HepG2 (cell line): ENCODE results near the gene HOXD8. TPM values are rescaled to one million over a fixed set of nuclear protein-coding genes. Genes with fewer than 3 reads are reported as not detected.

Experiments used
- CHCHD3 ChIP-seq: sonication (generic); formaldehyde crosslinking; IDR thresholded peaks from 2 replicates; pipeline ENCODE4 v1.8.0; 2022; ENCODE audit warnings: mild to moderate bottlenecking, missing genetic modification reagents, moderate library complexity
- GFI1 ChIP-seq: sonication (generic); formaldehyde crosslinking; IDR thresholded peaks from 2 replicates; pipeline ENCODE4 v1.5.0; 2020; ENCODE audit warnings: missing genetic modification reagents, mild to moderate bottlenecking, borderline replicate concordance
- LCORL ChIP-seq, 2 experiments: fragments of 450-650 bp in 1 of 2; sonication (generic) in 1 of 2; formaldehyde crosslinking in 1 of 2; IDR thresholded peaks; 2 replicates each; pipeline versions ENCODE4 v1.5.0 to v1.6.1; 2017 to 2020; ENCODE audit warnings: antibody characterized with exemption in 1 of 2, missing genetic modification reagents in 1 of 2
- NR2F1 ChIP-seq, 2 experiments: fragments of 450-650 bp in 1 of 2; formaldehyde crosslinking in 1 of 2; IDR thresholded peaks; 2 replicates each; pipeline versions ENCODE4 v1.5.0 to v1.6.1; 2016 to 2020; ENCODE audit warnings: mild to moderate bottlenecking in 1 of 2, missing compliant biosample characterization in 1 of 2, missing genetic modification reagents in 1 of 2, moderate library complexity in 1 of 2
- NRL ChIP-seq: sonication (generic); formaldehyde crosslinking; IDR thresholded peaks from 2 replicates; pipeline ENCODE4 v1.5.0; 2020; ENCODE audit warnings: missing genetic modification reagents, mild to moderate bottlenecking, moderate library complexity, borderline replicate concordance
- TBP ChIP-seq: sonication (generic); formaldehyde crosslinking; IDR thresholded peaks from 2 replicates; pipeline ENCODE4 v1.5.0; 2020; ENCODE audit warnings: missing genetic modification reagents
- YEATS2 ChIP-seq: sonication (generic); formaldehyde crosslinking; IDR thresholded peaks from 2 replicates; pipeline ENCODE4 v1.4.0; 2020; ENCODE audit warnings: missing genetic modification reagents, borderline replicate concordance
- YY1 ChIP-seq: IDR thresholded peaks from 2 replicates; pipeline ENCODE4 v1.6.1; 2011; ENCODE audit warnings: low read length, low read depth, moderate library complexity, mild to moderate bottlenecking; ENCODE audit not compliant: insufficient read depth, insufficient replicate concordance
- ZNF232 ChIP-seq: sonication (generic); formaldehyde crosslinking; IDR thresholded peaks from 2 replicates; pipeline ENCODE4 v1.4.0; 2020; ENCODE audit warnings: missing genetic modification reagents, borderline replicate concordance
- ZNF33B ChIP-seq: sonication (generic); formaldehyde crosslinking; IDR thresholded peaks from 2 replicates; pipeline ENCODE4 v1.5.1; 2020; ENCODE audit warnings: mild to moderate bottlenecking, missing genetic modification reagents
- polyA plus RNA-seq, 8 experiments: library from polyadenylated mRNA; depleted of rRNA in 3 of 8; stranded (reverse) in 7 of 8; unstranded in 1 of 8; fragments of >200 nt; fragmentation: Illumina TruSeq in 4 of 8; extraction: Trizol in 4 of 8; gene quantifications; 2 replicates each; pipeline versions ENCODE4 v1.2.1 to v1.2.3, GENCODE V29; 2011 to 2016; ENCODE audit warnings: low read depth in 4 of 8, missing spikeins in 1 of 8, mixed read lengths in 1 of 8; ENCODE audit not compliant: insufficient read depth in 1 of 8
- total RNA-seq, 5 experiments: library from RNA; depleted of rRNA; stranded (reverse); fragments of >200 nt; fragmentation: Illumina TruSeq; extraction: Trizol; gene quantifications; 2 replicates each; pipeline ENCODE4 v1.2.3, GENCODE V29; 2016; ENCODE audit warnings: low read depth in 1 of 5
- TF ChIP-seq, protein P1 (sequence below): sonication (generic); formaldehyde crosslinking; IDR thresholded peaks from 2 replicates; pipeline ENCODE4 v1.5.0; 2020; ENCODE audit warnings: missing genetic modification reagents
- TF ChIP-seq, protein P2 (sequence below): sonication (generic); formaldehyde crosslinking; IDR thresholded peaks from 2 replicates; pipeline ENCODE4 v1.5.1; 2020; ENCODE audit warnings: mild to moderate bottlenecking, missing genetic modification reagents
- TF ChIP-seq, protein P3 (sequence below): sonication (generic); formaldehyde crosslinking; IDR thresholded peaks from 2 replicates; pipeline ENCODE4 v1.4.0; 2020; ENCODE audit warnings: missing genetic modification reagents
- TF ChIP-seq, protein P4 (sequence below): IDR thresholded peaks from 2 replicates; pipeline ENCODE4 v1.6.1; 2016; ENCODE audit warnings: missing compliant biosample characterization, missing genetic modification reagents, borderline replicate concordance
- TF ChIP-seq, protein P5 (sequence below): sonication (generic); formaldehyde crosslinking; IDR thresholded peaks from 2 replicates; pipeline ENCODE4 v1.4.0; 2020; ENCODE audit warnings: missing genetic modification reagents
- TF ChIP-seq, protein P6 (sequence below): sonication (generic); formaldehyde crosslinking; IDR thresholded peaks from 2 replicates; pipeline ENCODE4 v1.5.0; 2020; ENCODE audit warnings: mild to moderate bottlenecking, missing genetic modification reagents, borderline replicate concordance

HOXD8 gene
- total and polyA plus RNA-seq, 2 of the 13 experiments (the other 11 are each of a cell fraction or from before 2014, with no cell fraction given) = not detected

DNA sequence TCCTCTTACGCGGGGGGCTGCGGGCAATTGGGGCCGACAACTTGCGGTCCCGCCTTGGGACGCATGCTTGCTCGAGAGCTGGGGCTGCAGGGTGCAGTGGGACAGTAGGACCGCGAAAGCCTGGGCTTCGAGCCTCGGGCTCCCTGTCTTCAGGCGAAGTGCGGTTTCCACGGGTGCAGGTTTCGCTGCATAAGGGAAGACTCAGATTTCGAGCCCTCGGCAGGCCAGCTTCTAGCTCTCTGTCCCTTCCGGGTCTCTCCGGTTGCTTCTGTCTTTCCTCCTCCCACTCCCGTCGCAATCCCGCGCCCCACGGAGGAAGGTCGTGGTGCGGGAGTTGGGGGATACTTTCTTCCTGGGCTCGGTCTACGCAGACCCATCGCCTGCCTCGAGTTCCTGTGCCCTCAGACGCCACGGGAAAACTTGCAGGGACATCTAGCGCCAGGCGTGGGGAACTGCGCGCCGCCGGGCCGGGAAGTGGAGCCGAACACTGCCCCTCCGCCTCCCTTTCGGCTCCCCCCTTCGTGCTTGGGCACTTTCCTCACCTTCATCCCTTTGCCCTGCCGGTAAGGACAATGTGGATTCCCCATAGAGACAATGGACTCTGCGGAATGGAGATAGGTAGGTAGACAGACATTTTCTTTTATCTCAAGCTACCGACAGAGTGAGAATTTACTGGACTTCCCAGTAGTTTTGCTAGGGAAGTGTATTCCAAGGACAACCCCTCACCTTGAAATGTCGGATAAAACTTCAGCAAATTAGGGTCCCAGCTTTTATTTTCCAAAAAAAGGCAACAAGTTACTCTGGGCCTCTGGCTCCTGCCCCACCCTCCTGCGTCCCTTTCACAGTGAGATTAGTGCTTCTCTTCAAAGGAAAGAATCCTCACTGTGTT is 41.2 kb upstream of the HOXD8 start (continued):
- TF ChIP-seq, protein P1, sequence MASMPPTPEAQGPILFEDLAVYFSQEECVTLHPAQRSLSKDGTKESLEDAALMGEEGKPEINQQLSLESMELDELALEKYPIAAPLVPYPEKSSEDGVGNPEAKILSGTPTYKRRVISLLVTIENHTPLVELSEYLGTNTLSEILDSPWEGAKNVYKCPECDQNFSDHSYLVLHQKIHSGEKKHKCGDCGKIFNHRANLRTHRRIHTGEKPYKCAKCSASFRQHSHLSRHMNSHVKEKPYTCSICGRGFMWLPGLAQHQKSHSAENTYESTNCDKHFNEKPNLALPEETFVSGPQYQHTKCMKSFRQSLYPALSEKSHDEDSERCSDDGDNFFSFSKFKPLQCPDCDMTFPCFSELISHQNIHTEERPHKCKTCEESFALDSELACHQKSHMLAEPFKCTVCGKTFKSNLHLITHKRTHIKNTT (CRISPR knock-in tag) = 0 out of 2 replicates have a peak, but pooled peaks have one; percentile 26
- TF ChIP-seq NRL (peak; percentile 38; the same call in 1 of the 2 replicates), YY1 (no peak), YEATS2 (CRISPR knock-in tag) (0 out of 2 replicates have a peak, but pooled peaks have one; percentile 33), ZNF232 (CRISPR knock-in tag) (peak; percentile 63; the same call in 1 of the 2 replicates), ZNF33B (CRISPR knock-in tag) (0 out of 2 replicates have a peak, but pooled peaks have one; percentile 33), TBP (CRISPR knock-in tag) (0 out of 2 replicates have a peak, but pooled peaks have one; percentile 30), GFI1 (CRISPR knock-in tag) (peak; percentile 61; the same call in 1 of the 2 replicates), LCORL (IDR thresholded peaks at IDR 0.05) (no peak), LCORL (CRISPR knock-in tag; IDR thresholded peaks at IDR 0.05) (0 out of 2 replicates have a peak, but pooled peaks have one; percentile 42), CHCHD3 (CRISPR knock-in tag) (peak; percentile 50; the same call in 1 of the 2 replicates), NR2F1 (CRISPR knock-in tag; IDR thresholded peaks at IDR 0.05) (no peak)
- TF ChIP-seq, protein P2, sequence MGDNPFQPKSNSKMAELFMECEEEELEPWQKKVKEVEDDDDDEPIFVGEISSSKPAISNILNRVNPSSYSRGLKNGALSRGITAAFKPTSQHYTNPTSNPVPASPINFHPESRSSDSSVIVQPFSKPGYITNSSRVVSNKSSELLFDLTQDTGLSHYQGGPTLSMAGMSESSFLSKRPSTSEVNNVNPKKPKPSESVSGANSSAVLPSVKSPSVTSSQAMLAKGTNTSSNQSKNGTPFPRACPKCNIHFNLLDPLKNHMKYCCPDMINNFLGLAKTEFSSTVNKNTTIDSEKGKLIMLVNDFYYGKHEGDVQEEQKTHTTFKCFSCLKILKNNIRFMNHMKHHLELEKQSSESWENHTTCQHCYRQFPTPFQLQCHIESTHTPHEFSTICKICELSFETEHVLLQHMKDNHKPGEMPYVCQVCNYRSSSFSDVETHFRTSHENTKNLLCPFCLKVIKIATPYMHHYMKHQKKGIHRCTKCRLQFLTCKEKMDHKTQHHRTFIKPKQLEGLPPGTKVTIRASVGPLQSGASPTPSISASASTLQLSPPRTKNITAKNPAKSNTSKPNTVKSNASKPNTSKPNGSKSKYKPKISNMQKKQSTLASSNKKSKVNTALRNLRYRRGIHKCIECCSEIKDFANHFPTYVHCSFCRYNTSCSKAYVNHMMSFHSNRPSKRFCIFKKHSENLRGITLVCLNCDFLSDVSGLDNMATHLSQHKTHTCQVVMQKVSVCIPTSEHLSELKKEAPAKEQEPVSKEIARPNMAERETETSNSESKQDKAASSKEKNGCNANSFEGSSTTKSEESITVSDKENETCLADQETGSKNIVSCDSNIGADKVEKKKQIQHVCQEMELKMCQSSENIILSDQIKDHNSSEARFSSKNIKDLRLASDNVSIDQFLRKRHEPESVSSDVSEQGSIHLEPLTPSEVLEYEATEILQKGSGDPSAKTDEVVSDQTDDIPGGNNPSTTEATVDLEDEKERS = no peak
- TF ChIP-seq, protein P3, sequence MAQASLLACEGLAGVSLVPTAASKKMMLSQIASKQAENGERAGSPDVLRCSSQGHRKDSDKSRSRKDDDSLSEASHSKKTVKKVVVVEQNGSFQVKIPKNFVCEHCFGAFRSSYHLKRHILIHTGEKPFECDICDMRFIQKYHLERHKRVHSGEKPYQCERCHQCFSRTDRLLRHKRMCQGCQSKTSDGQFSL (CRISPR knock-in tag) = peak; percentile 61; the same call in 1 of the 2 replicates
- TF ChIP-seq, protein P4, sequence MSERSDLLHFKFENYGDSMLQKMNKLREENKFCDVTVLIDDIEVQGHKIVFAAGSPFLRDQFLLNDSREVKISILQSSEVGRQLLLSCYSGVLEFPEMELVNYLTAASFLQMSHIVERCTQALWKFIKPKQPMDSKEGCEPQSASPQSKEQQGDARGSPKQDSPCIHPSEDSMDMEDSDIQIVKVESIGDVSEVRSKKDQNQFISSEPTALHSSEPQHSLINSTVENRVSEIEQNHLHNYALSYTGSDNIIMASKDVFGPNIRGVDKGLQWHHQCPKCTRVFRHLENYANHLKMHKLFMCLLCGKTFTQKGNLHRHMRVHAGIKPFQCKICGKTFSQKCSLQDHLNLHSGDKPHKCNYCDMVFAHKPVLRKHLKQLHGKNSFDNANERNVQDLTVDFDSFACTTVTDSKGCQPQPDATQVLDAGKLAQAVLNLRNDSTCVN (CRISPR knock-in tag) = 0 out of 2 replicates have a peak, but pooled peaks have one; percentile 19
- TF ChIP-seq, protein P5, sequence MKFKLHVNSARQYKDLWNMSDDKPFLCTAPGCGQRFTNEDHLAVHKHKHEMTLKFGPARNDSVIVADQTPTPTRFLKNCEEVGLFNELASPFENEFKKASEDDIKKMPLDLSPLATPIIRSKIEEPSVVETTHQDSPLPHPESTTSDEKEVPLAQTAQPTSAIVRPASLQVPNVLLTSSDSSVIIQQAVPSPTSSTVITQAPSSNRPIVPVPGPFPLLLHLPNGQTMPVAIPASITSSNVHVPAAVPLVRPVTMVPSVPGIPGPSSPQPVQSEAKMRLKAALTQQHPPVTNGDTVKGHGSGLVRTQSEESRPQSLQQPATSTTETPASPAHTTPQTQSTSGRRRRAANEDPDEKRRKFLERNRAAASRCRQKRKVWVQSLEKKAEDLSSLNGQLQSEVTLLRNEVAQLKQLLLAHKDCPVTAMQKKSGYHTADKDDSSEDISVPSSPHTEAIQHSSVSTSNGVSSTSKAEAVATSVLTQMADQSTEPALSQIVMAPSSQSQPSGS (CRISPR knock-in tag) = 0 out of 2 replicates have a peak, but pooled peaks have one; percentile 26
- TF ChIP-seq, protein P6, sequence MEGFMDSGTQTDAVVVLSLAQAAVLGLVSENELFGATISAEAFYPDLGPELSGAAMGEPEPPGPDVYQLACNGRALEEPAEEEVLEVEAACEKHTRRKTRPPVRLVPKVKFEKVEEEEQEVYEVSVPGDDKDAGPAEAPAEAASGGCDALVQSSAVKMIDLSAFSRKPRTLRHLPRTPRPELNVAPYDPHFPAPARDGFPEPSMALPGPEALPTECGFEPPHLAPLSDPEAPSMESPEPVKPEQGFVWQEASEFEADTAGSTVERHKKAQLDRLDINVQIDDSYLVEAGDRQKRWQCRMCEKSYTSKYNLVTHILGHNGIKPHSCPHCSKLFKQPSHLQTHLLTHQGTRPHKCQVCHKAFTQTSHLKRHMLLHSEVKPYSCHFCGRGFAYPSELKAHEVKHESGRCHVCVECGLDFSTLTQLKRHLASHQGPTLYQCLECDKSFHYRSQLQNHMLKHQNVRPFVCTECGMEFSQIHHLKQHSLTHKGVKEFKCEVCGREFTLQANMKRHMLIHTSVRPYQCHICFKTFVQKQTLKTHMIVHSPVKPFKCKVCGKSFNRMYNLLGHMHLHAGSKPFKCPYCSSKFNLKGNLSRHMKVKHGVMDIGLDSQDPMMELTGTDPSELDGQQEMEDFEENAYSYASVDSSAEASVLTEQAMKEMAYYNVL (CRISPR knock-in tag) = peak; percentile 72; the same call in 1 of the 2 replicates
